Spleen (tissue), 11 donors: ENCODE data around the gene ZDHHC12. TPM values are rescaled to one million over a fixed set of nuclear protein-coding genes. Genes with fewer than 3 reads are reported as not detected.
A peak's percentile ranks its signal among the peaks of the same experiment; 100 is the strongest.

Source experiments
- DNase-seq: peaks from one replicate; pipeline ENCODE4 v3.0.0-alpha.2; 2020
- H3K27ac ChIP-seq, 8 donors: fragments of 200-600 bp; sonication (generic) in 7 of 8; 1 replicate in 4 of 8; 2 replicates in 4 of 8; pipeline versions ENCODE4 v1.5.0 to v1.8.0; 2016 to 2021; ENCODE audit warnings: inconsistent platforms in 4 of 8, mild to moderate bottlenecking in 4 of 8, moderate library complexity in 1 of 8
- H3K27me3 ChIP-seq, 7 donors: fragments of 200-600 bp; sonication (generic) in 6 of 7; replicated peaks in 1 of 7; 1 replicate in 4 of 7; 2 replicates in 3 of 7; pipeline versions ENCODE4 v1.5.0 to v1.8.0; 2016 to 2021; ENCODE audit warnings: inconsistent platforms in 3 of 7, mild to moderate bottlenecking in 1 of 7
- H3K36me3 ChIP-seq, 6 donors: fragments of 200-600 bp; sonication (generic) in 5 of 6; 1 replicate in 4 of 6; 2 replicates in 2 of 6; pipeline versions ENCODE4 v1.5.0 to v1.8.0; 2016 to 2021; ENCODE audit warnings: inconsistent platforms in 2 of 6
- H3K4me1 ChIP-seq, 6 donors: fragments of 200-600 bp; sonication (generic) in 5 of 6; 1 replicate in 3 of 6; 2 replicates in 3 of 6; pipeline versions ENCODE4 v1.5.0 to v1.8.0; 2016 to 2021; ENCODE audit warnings: inconsistent platforms in 3 of 6
- H3K4me3 ChIP-seq, 8 donors: fragments of 200-600 bp; sonication (generic) in 7 of 8; 1 replicate in 4 of 8; 2 replicates in 4 of 8; pipeline versions ENCODE4 v1.5.0 to v1.8.0; 2016 to 2021; ENCODE audit warnings: inconsistent platforms in 4 of 8, mild to moderate bottlenecking in 4 of 8, moderate library complexity in 2 of 8
- H3K9me3 ChIP-seq, 8 donors: fragments of 200-600 bp; sonication (generic) in 7 of 8; 1 replicate in 4 of 8; 2 replicates in 4 of 8; pipeline versions ENCODE4 v1.5.0 to v1.8.0; 2016 to 2021; ENCODE audit warnings: inconsistent platforms in 4 of 8
- CTCF ChIP-seq, 11 experiments: fragments of 200-600 bp in 7 of 11; fragments of 450-650 bp in 4 of 11; sonication (generic) in 4 of 11; IDR thresholded peaks in 8 of 11; conservative IDR thresholded peaks in 3 of 11; 1 replicate in 7 of 11; 2 replicates in 4 of 11; pipeline versions ENCODE4 v1.4.0 to v1.8.0; 2016 to 2021; ENCODE audit warnings: antibody characterized with exemption in 11 of 11, inconsistent platforms in 4 of 11, mild to moderate bottlenecking in 1 of 11
- POLR2A ChIP-seq, 3 donors: fragments of 450-650 bp; IDR thresholded peaks; one replicate each; pipeline ENCODE4 v1.5.1; 2017; ENCODE audit warnings: antibody characterized with exemption in 3 of 3, mild to moderate bottlenecking in 1 of 3
- POLR2AphosphoS5 ChIP-seq, 3 donors: sonication (generic); formaldehyde crosslinking; IDR thresholded peaks; one replicate each; pipeline ENCODE4 v1.5.1; 2017; ENCODE audit warnings: antibody characterized with exemption in 3 of 3
- WGBS, 5 donors: extraction: QIAGEN DNeasy Blood & Tissue Kit in 3 of 5; methylation state at CpG; one replicate each; pipeline versions ENCODE4 v1.1.5 to v1.1.7; 2013 to 2018; 5-methylcytosine and 5-hydroxymethylcytosine counted together
- intact Hi-C: fragments of 100-400 bp; cut with DNase I; formaldehyde crosslinking; loops from one replicate; pipeline ENCODE4 v1.15.0; 2023; ENCODE audit warnings: low total_unique reads
- polyA plus RNA-seq, 3 donors: library from polyadenylated mRNA; stranded (reverse); fragments of 200-250 nt; gene quantifications; one replicate each; pipeline ENCODE4 v1.2.1, GENCODE V29; 2013
- total RNA-seq, 7 donors: library from RNA; depleted of rRNA in 3 of 7; stranded (reverse); fragments of >200 nt in 3 of 7; fragmentation: NEBNext Ultra II Directional in 4 of 7; extraction: Animal tissue kit (Norgen Biotek cat#: 25700) in 4 of 7; gene quantifications; one replicate each; pipeline versions ENCODE4 v1.1.0 to v1.2.1, GENCODE V29; 2016 to 2021
- donor health status: healthy with polysubstance abuse.
- donor health status: DM: no; HTN: no; CAD: no; lungs with moderate emphysema.
- donor health status: DM: no; HTN: no; CAD: no.
- donor health status: Bipolar disorder and iron deficiency.
- donor health status: healthy.
- donor health status: DM: no; HTN: no; CAD: no.
- donor health status: DM: yes; HTN: yes; CAD: no.

Gene ZDHHC12
- total and polyA plus RNA-seq, 10 donors, result 21.5 to 73.4 (median 36.6) TPM

GRCh38 chr9:128685636-128686489 is 38.1 kb downstream of the ZDHHC12 start:
- intact Hi-C loops, result no loop called here
- 28 to 49% (median 41%) methylated on average over 11 to 17 of the region's 17 CpGs for WGBS, 5 donors
- Histone ChIP-seq H3K4me1 (peaks cover 33 to 84% (median 64%) of the 10 kb centered on the region in 6 donors), H3K27me3 (no peaks in the 10 kb centered on the region), H3K4me3 (peak overlapping the region; percentile 18 to 97 (median 76)), H3K27ac (peak overlapping the region; percentile 73 to 99 (median 92)), H3K36me3 (peaks cover 0 to 6% (median 0%) of the 10 kb centered on the region in 6 donors), H3K9me3 (no peaks in the 10 kb centered on the region)
- peak; percentile 87 for DNase-seq
- TF ChIP-seq POLR2AphosphoS5 (IDR thresholded peaks at IDR 0.05) (peak in 2 of 3 donors; percentile 53 to 68), POLR2A (IDR thresholded peaks at IDR 0.05) (no peak)

- 4 to 8% (median 4%) methylated on average over 15 of the region's 15 CpGs for WGBS, 5 donors
- intact Hi-C loops, result no loop called here
- Histone ChIP-seq H3K4me1 (peaks cover 28 to 81% (median 57%) of the 10 kb centered on the region in 6 donors), H3K4me3 (peak overlapping the region; percentile 56 to 97 (median 76)), H3K27ac (peak overlapping the region; percentile 73 to 99 (median 92)), H3K36me3 (peaks cover 0 to 6% (median 0%) of the 10 kb centered on the region in 6 donors), H3K27me3 (no peaks in the 10 kb centered on the region), H3K9me3 (no peaks in the 10 kb centered on the region)
- DNase-seq, result peak; percentile 96
- TF ChIP-seq POLR2A (IDR thresholded peaks at IDR 0.05) (peak in 1 of 3 donors; percentile 71), POLR2AphosphoS5 (IDR thresholded peaks at IDR 0.05) (peak; percentile 72 to 86 (median 85)), CTCF (IDR thresholded peaks at IDR 0.05 in 8 of 11, conservative IDR thresholded peaks at IDR 0.05 in 3 of 11) (no peak)
Observed at GRCh38 chr9:128684325-128685199, 39.4 kb downstream of the ZDHHC12 start.

GRCh38 chr9:128684065-128684324 is 39.9 kb downstream of the ZDHHC12 start:
- no peak for DNase-seq
- intact Hi-C loops, result no loop called here
- H3K27ac ChIP-seq, result peak overlapping the region; percentile 73 to 99 (median 92)
- no peaks in the 10 kb centered on the region for H3K9me3 ChIP-seq
- peaks cover 0 to 6% (median 0%) of the 10 kb centered on the region in 6 donors for H3K36me3 ChIP-seq
- 0 to 3% (median 2%) methylated on average over 3 of the region's 3 CpGs for WGBS, 5 donors
- H3K27me3 ChIP-seq, result no peaks in the 10 kb centered on the region
- peaks cover 28 to 81% (median 57%) of the 10 kb centered on the region in 6 donors for H3K4me1 ChIP-seq
- TF ChIP-seq CTCF (IDR thresholded peaks at IDR 0.05 in 8 of 11, conservative IDR thresholded peaks at IDR 0.05 in 3 of 11) (no peak), POLR2AphosphoS5 (IDR thresholded peaks at IDR 0.05) (no peak), POLR2A (IDR thresholded peaks at IDR 0.05) (no peak)
- peak overlapping the region; percentile 56 to 97 (median 76) for H3K4me3 ChIP-seq

GRCh38 chr9:128683340-128684064 is 40.4 kb downstream of the ZDHHC12 start:
- DNase-seq, result peak; percentile 92
- Histone ChIP-seq H3K27ac (peak overlapping the region; percentile 73 to 99 (median 92)), H3K27me3 (no peaks in the 10 kb centered on the region), H3K9me3 (no peaks in the 10 kb centered on the region), H3K36me3 (peaks cover 0 to 6% (median 0%) of the 10 kb centered on the region in 6 donors), H3K4me3 (peak overlapping the region; percentile 56 to 97 (median 76)), H3K4me1 (peaks cover 28 to 79% (median 56%) of the 10 kb centered on the region in 6 donors)
- intact Hi-C loops, result no loop called here
- WGBS, 5 donors, result 2 to 3% (median 3%) methylated on average over 19 to 21 of the region's 21 CpGs
- TF ChIP-seq POLR2AphosphoS5 (IDR thresholded peaks at IDR 0.05), result peak; percentile 10 to 66 (median 65)
- TF ChIP-seq POLR2A (IDR thresholded peaks at IDR 0.05), result no peak
